ENCODE results near the gene DNAAF8.

- no peak for TF ChIP-seq CTCF (IDR thresholded peaks at IDR 0.05)
- no peak for TF ChIP-seq POLR2A (IDR thresholded peaks at IDR 0.05)
Measured at GRCh38 chr16:4686497-4687210, 47.7 kb upstream of the DNAAF8 start.
